Middle frontal gyrus (tissue), 1 donor: ENCODE results near the gene VTA1.

Experiments
- DNase-seq: peaks from one replicate; pipeline ENCODE4 v3.0.0-alpha.2; 2015; ENCODE audit warnings: low spot score; ENCODE audit errors: extremely low spot score

The VTA1 gene

DNA sequence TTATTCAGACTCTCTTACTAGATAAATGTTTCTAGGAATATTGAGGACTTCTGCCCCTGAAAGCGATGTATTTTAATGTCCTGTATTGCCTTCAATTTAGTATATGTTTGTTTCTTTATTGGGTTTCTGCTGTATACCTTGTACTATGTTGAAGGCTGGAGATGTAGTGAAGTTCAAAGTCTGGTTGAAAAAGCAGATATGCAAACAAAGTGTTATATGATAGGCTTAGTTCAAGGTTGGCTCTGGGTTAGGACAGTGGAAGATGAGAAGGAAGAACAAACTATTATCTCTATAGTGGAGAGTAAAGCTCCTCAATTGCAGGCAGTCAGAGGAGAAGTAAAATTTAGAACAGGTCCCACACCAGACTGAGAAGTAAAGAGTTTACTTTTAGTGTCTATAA lies 118.4 kb downstream of the VTA1 start:
- no peak for DNase-seq

DNA sequence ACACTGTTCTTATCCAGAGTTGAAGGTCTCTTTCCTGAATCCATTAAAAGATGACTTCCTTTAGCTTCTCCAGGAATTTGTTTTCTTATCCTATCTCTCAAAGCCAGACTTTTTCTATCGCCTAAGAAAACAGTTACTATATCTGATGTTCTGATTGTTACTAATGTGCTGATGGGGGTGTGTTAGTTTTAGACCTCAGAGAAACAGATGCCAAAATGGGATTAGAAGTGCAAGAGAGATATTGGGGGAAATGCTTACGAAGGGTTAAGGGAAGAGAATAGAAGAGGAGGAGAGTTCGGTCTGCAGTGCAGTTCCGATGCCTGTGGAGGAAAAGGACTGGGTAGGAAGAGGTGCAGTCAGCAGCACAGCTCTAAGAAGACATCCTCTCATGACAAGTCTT lies 119.0 kb downstream of the VTA1 start:
- DNase-seq: no peak

DNA sequence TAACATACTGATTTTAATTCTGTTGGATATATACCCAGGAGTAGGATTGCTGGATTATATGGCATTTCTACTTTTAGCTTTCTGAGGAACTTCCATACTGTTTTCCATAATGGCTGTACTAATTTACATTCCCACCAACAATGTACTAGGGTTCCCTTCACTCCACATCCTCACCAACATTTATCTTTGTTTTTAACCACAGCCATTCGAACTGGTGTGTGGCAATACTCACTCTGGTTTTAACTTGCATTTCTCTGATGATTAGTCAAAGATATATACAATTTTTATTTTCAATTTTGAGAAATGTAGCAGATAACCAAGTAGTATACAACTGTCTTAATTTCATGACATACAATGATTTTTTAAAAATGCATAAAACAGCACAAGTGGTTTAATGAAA lies 124.4 kb downstream of the VTA1 start:
- DNase-seq: no peak
